ACHN (cell line): ENCODE data around the gene MNDA.

ENCODE experiments used
- DNase-seq: peaks from one replicate; pipeline ENCODE4 v3.0.0-alpha.2; 2015
- in situ Hi-C: cut with HindIII; loops from 2 replicates; pipeline ENCODE4 v1.10.0; 2017; ENCODE audit warnings: low sequenced_read_pairs, low pct_ligation_motif_present, low pct_unique_long_range_greater_than_20kb

Gene MNDA

GRCh38 chr1:158830904-158831507 is at the start of gene MNDA:
MNDA (plus strand) TSS chr1:158831351; CDS start chr1:158842154, 10,803 bp downstream.
- in situ Hi-C loops, result no loop called here
- DNase-seq, result no peak

DNA sequence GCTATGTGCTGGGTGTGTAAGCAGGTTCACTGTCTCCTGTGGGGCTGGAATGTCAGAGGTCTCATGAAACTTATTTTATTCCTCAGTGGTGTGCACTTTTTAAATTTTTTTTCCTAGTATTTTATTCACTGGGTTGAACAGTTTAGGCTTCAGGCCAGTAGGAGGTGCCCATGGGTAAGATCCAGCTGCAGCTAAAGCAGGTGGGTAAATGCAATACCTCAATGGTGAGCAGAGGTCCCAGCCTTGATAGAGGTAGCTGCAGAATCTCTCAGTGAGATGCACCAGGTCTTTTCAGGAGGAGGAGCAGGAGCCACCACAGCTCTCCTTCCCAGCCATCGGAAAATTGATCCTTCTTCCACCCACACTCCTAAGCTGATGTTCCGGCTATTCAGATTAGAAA is 37.5 kb upstream of the MNDA start:
- peak; percentile 25 for DNase-seq
- in situ Hi-C loops, result no loop called here

DNA sequence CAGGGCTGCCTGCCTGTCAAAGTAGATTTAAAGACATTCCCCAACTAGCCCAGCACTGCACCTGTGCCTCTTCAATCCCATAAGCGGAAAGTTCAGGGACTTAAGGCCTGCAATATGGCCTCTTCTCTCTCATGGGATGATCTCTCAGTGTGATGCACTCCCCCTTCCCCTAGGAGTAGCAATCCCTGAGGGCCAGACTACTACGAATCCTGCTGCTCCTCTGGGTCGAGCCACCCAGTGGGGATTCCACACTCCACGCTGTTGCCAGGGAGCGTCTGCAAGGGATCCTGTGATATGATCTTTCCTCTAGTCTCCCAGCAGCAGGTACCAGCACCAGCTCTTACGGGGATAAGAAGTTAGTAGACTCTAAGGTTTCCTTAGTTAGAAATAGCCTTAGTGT is 36.9 kb upstream of the MNDA start:
- in situ Hi-C loops, result no loop called here
- no peak for DNase-seq

GRCh38 chr1:158798531-158798930 is 32.6 kb upstream of the MNDA start:
- DNase-seq, result peak; percentile 4
- in situ Hi-C loops, result no loop called here

- DNase-seq, result no peak
- in situ Hi-C loops, result no loop called here
Measured at GRCh38 chr1:158799689-158800088, 31.5 kb upstream of the MNDA start.

GRCh38 chr1:158800526-158800925 is 30.6 kb upstream of the MNDA start:
- in situ Hi-C loops, result no loop called here

DNA sequence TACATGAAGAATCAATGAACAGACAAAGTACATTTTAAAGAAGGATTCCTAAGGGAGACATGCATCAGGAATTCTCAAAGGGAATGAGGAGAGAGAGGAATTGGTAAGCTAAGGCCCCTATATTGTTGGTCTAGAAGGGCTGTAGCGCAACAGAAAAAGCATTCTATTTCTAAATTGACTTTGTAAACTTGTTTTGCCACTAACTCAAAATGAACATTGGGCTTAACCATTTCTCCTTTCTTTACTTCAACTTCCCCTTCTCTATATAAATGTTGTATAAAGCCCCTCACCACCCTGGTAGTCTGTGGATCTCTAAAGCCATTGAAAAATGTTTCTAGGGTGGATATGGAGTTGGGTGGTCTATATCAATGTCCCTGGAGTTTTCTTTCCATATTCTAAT is 29.8 kb upstream of the MNDA start:
- DNase-seq, result no peak
- in situ Hi-C loops, result no loop called here

More at GRCh38 chr1:158800526-158800925, 30.6 kb upstream of the MNDA start:
- no peak for DNase-seq

DNA sequence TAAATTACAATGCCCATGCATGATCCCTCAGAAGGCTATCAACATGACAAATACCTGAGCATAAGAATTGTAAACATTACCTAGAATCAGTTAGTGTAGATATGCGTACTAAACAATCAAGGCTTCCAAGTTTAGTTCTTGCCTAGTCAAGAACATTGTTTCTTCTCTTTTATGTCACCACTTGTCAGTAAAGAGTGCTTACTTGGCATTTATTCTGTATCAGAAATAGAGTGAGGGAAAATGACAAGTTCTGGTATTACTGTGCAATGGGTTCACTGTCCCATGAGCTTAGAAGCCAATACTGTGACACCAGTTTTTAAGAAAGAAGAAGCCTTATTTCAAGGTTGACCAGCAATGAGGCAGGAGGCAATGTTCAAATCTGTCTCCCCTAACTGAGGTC is 27.5 kb upstream of the MNDA start:
- no peak for DNase-seq

GRCh38 chr1:158806916-158807536 is 24.1 kb upstream of the MNDA start:
- in situ Hi-C loops, result no loop called here
- DNase-seq, result no peak

More for the DNA sequence above, 27.5 kb upstream of the MNDA start:
- in situ Hi-C loops, result no loop called here

GRCh38 chr1:158809256-158809655 is 21.9 kb upstream of the MNDA start:
- DNase-seq, result no peak

GRCh38 chr1:158809862-158810261 is 21.3 kb upstream of the MNDA start:
- no peak for DNase-seq
- in situ Hi-C loops, result no loop called here

More at GRCh38 chr1:158809256-158809655, 21.9 kb upstream of the MNDA start:
- in situ Hi-C loops, result no loop called here

DNA sequence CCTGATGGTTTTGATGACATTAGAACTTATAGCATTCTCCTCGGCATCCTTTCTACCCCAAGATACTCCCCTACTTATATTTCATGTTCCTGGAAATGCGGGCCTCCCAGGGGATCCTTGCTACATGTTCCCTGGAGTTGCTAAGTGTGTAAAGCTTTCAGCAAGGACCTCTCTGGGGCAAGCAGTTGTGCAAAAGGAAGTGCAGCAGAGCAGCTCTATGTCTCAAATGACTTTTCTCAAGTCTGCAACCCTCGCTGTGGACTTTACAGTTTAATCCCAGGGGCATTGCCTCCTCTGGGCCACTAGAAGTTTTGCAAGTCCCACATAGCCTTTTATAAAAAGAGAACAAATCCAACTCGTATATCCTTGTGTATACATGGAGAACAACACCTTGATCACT is 20.8 kb upstream of the MNDA start:
- in situ Hi-C loops, result no loop called here

GRCh38 chr1:158812336-158812735 is 18.8 kb upstream of the MNDA start:
- in situ Hi-C loops, result no loop called here
- DNase-seq, result no peak

More for the DNA sequence above, 20.8 kb upstream of the MNDA start:
- no peak for DNase-seq

DNA sequence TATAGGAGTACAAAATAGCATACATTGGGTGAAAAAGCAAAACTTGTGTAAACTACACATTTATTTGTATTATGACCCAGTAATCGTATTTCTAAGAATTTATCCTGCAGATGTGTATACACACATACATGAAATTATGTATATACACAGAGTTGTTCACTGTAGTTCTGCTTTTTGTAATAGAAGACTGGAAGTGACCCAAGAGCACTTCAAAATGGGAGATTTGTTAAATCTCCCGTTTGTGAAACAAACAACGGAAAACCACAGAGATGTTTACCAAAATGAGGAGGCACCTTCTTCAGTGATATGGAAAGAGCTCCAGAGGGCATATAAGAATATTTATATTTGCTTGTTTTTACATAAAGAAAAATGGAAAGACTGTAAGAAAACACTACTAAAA is 18.0 kb upstream of the MNDA start:
- in situ Hi-C loops, result no loop called here

GRCh38 chr1:158814970-158815369 is 16.2 kb upstream of the MNDA start:
- in situ Hi-C loops, result no loop called here
- DNase-seq, result no peak

More for the DNA sequence above, 18.0 kb upstream of the MNDA start:
- DNase-seq, result no peak

- in situ Hi-C loops, result no loop called here
- DNase-seq, result no peak
Measured at GRCh38 chr1:158818560-158818959, 12.6 kb upstream of the MNDA start.

DNA sequence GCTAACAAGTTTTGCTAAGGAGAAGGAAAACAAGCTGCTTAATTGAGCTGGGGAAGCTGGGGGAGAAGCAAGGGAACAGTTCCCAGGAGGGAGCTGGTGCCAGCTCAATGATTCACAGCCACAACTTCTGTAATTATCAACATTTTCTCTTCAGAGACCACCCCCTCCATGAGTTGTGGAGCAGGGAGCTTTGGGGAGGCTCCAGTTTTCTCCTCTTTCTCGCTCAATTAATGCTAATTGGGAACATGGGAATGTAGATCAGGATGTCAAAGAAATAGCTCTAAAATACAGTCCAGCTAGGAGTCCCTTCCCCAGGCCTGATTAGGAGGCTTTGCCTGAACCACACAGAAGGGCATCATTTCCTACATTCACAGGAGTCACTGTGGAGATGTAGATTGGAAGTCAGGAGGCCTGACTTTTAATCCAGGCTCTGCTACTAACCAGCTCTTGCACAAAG is 12.1 kb upstream of the MNDA start:
- in situ Hi-C loops, result no loop called here
- no peak for DNase-seq

GRCh38 chr1:158819461-158820443 is 11.4 kb upstream of the MNDA start:
- no peak for DNase-seq
- in situ Hi-C loops, result no loop called here

DNA sequence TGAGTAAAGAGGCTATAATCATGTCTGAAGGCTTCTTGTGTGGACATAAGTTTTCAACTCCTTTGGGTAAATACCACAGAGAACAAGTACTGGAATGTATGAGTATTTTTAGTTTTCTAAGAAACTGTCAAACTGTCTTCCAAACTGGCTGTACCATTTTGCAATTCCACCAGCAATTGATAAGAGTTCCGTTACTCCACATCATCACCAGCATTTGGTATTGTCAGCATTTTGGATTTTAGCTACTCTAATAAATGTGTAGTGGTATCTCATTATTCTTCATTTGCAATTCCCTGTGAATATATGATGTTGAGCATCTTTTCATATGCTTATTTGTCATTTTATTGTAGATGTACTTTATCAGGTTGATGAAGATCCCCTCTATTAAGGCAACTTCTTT is 9.4 kb upstream of the MNDA start:
- DNase-seq, result no peak
- in situ Hi-C loops, result no loop called here
